Measurements from ENCODE around the gene ZIM2.

ZIM2 gene

DNA sequence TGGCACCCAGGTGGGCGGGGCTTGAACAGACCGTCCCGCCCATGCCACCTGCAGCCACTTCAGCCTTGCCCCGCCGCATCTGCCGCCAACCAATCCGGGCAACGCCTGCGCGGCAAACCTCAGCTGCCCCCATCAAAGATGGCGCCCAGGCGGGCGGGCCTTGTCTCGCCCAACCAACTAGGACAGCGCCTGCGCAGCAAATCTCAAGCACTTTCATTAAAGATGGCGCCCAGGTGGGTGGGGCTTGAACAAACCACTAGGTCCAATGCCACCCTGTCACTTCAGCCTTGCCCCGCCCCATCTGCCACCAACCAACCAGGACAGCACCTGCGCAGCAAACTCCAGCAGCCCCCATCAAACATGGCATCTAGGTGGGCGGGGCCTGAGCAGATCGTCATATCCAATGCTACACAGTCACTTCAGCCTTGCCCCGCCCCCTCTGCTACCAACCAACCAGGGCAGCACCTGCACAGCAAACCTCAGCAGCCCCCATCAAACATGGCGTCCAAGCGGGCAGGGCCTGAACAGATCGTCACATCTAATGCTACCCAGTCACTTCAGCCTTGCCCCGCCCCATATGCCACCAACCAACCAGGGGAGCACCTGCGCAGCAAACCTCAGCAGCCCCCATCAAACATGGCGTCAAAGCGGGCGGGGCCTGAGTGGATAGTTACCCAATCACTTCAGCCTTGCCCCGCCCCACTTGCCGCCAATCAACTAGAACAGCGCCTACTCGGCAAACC lies 1.4 kb downstream of the ZIM2 start:
- DNase-seq: no peak

DNA sequence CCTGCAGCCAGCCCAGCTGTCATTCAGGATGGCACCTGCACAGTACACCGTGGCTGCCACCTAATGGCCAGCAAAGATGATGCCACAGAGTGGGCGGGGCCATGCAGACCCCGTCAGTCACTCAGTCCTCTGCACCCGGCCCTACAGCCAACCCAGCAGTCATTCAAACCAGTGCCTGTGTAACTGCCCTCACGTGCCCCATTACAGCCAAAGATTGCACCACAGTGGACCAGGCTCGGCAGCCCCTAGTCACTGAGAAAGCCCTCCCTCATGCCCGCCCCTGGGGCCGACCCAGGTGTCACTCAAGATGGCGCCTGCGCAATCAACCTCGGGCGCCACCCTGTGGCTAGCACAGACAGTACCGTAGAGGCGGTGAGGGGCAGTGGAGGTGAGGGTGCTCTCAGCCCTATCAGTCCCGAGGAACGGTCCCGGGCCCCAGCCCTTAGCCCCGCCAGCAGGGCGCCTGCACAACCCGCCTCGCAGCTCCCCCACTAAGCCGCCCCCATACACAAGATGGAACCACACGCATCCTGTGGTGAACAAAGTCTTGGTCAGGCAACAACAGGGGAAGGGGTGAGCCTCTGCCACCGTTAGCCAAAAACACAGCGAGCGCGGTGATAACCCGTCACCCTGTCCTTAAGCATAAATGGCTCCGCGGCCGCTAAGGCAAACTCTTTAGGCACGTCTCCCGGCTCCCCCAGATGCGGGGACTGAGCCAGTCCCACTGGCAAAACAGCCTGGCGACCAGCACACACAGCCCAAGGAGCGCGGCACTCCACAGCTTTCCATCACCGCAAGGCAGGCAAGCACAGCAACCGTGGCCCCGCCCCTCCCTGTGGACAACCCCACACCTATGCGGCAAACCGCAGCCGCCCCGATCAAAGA lies 2.3 kb downstream of the ZIM2 start:
- no peak for DNase-seq

DNA sequence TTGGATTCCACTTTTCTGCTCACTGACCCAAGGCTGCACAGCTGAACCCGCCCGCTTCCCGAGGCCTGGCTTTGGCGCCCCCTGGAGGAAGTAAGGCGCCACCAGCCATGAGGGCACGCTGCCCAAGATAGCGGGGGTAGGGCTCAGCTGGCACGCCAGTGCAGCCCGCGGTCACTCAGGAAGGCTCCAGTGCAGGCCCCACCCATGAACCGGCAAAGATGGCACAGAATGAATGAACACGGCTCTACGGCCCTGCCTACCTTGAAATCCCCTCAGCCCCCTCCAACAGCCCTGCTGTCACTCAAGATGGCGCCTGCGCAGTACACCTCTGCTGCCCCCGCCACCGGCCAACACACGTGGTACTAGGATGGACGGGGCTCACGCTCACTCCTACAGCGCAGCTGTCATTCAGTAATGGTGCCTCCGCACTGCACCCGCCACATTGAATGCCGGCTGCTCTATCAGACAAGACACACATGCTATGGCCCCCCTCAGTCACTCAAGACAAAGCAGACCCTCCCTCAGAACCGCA lies 3.0 kb downstream of the ZIM2 start:
- no peak for DNase-seq

- DNase-seq: no peak
Measured at GRCh38 chr19:56837004-56837403, 3.5 kb downstream of the ZIM2 start.

DNA sequence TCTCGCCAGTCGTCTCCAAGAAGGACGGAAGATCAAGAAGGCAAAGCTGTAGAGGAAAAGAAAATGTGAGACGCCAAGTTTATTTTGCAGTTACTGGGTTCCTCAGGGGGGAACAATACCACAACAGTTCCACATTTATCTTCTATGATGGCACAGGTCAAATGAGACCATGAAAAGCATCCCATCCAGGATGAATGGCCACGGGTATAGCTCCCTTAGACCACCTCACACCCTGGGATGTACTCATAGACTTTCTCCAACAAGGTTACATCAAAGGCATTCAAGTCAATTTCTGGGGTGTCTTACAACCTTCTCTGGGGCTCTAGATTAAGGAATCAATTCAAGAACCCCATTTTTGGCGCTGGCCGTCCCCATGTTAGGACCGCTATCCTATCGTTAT lies 4.5 kb downstream of the ZIM2 start:
- no peak for DNase-seq

DNA sequence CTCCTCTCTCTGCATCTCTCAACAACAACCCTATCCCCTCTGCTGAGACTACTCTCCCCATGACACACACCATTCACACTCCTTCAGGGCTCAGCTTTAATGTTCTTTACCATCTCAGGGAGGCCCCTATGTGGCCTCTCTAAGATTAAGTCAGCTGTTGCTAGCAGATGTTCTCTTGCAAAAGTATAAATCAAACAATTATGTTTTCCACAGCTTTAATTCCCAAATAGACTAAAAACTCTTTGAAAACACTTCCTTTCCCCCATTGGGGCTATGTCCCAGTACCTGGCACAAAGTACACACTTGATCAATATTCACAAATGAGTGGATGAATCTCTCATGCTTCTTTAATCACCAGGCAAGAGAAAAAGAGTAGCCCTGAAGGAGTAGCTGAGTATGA lies 5.1 kb downstream of the ZIM2 start:
- DNase-seq: no peak

DNA sequence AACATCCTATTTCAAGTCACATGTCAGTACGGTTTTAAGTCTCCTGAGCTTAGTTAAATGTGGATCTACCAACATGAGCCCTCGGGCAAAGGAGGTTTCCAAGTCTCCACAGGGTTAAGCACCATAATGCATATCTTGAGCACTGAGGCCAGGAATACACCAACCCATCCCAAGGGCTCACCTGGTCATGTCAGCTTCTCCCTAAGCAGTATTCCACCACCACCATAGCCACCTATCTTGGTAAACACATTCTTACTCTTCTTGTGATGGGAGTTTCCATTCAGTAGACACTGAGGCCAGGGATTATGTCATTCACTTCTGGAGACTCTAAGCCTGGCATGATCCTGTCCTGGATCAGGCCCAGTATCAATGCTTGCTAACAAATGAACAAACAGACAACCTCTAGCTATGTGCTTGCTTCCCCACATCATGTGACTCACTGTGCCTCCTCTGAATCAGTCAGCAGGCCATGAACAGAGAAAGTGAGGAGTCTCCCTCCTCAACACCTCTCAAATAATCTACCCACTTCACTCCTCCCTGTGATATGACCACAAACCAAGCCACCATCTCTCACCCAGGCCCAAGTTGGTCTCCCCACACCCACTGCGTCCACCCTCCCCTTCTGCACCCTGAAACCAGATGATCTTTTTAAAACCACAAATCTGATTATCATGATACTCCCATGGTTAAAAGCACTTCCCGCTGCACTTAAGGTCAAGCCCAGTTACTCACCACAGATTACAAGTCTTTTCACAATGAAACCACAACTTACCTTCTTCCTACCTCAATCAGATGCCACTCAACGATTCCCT lies 5.8 kb downstream of the ZIM2 start:
- no peak for DNase-seq

- DNase-seq: no peak
Measured at GRCh38 chr19:56832352-56832928, 8.1 kb downstream of the ZIM2 start.

DNA sequence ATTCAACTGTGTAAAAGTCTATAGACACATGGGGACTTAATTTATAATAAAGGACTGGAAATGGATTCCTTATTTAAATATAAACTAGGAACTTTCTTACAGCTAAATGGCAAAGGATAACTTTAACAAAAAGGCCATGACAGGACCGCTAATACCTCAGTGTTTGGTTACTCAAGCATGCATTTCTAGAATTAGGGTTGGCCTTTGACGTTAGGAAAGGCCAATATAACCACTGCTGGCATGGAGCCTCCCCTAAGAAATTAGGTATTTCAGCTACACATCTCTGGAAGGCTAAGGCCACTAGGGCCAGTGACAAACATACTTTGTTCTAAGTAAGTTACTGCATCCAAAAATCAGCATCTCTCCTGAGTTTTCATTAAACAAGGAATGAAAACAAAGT lies 9.3 kb downstream of the ZIM2 start:
- DNase-seq: no peak

- DNase-seq: no peak
Measured at GRCh38 chr19:56829596-56829995, 10.9 kb downstream of the ZIM2 start.

GRCh38 chr19:56827708-56828107 lies 12.8 kb downstream of the ZIM2 start:
- DNase-seq: no peak

DNA sequence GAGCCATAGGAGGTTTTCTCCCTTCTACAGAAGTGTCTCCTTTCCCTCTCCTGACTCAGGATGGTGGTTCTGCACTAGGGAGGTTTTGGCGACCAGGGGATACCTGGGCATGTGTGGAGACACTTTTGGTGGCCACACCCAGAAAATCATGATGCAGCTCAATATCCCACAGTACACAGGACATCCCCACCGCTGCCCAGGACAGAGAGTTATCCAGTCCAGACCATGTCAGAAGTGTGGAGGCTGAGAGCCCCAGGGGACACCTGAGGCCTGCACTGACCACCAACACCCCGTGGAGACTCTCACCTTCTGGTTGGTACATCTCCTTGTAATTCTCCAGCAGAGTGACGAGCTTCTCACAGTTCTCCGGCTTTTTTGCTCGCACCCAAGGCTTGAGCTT lies 16.6 kb downstream of the ZIM2 start:
- no peak for DNase-seq

DNA sequence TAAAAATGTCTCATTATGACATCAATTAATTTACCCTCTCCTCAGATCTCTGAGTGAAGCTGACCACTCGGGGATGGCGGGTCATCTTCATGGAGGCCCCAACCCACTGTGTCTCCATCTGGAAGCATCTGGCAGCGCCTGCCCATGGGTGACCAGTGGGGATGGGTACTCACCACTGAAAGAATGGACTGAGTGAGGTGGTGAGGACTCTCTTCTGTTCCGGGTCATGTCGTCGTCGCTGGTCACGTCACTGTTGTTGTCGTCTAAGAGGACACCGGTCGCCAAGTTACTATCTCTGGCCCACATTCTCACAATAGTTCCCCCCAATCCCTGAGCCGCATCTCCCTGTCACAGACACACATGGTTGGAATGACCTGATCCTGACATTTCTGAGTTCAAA lies 17.1 kb downstream of the ZIM2 start:
- no peak for DNase-seq

DNA sequence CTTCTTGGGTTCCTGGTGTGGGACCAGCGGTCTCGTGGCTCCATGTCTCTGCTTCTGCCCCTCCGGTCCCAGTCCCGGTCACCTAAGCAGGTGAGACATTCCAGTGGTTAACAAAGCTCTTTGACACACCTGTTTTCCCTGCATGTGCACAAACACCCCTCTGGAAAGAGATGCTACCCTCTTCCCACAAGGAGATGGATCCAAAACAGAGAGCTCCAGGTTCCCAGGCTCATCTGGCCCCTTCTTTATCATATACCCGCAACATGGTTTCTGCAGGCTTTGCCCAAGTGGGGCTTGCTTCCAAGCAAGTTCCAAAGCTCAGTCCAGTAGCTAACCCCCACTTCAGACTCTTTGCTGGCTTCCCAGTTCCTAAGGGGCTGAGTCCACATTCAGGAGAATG lies 17.8 kb downstream of the ZIM2 start:
- DNase-seq: no peak

DNA sequence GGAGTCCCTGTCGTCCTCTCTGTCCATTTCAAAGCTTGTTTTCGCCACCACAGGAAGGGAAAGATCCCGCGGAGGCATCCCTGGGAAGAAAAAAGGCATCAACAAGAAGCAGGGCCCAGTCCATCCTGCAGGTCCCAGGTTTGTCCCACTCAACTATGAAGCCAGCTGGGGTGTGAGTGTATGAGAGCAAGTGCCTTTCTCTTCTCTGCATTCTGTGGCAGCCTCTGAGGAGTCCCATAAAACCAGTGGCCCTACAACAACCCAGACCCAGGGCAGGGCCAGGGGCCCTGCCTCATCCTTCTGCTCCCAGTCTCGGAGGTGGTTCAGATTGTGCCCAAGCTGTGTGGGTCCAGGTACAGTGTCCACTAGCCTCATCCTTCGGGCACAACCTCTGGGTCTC lies 18.9 kb downstream of the ZIM2 start:
- DNase-seq: no peak

DNA sequence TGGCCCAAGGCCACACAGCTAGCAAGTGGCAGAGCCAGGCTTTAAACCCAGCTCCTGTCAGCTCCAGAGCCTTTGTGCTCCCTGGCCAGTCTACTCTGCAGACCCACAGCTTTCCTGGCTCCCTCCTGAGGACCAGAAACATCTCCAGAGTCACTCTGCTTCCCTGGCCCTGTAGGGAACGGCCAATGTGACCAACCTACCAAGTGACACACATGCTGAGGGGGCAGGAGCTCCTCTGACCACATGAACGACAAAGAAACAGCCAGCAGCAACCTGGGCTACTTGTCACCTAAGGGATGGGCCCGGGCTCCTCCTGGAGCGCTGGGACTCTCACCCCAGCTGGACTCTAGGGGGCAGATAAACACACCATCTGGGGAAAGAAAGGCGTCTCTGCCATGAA lies 19.3 kb downstream of the ZIM2 start:
- DNase-seq: no peak

DNA sequence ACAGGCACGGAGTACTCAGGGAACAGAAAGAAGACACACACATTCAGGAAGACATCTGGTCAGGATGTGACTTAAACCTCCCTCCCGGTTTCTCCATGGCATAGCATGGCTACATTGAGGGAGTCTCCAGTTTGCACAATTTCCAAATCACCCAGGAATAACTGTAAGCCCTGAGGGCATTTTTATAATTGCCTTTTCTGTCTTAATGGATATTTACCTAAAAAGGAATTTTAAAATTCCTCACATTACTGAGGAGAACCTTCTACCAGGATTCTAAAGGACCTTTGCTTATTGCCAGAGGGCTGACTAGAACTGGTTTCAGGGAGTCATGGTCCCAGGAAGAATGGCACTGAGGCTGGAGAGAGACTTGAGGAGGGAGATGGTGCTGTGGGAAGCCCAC lies 21.4 kb downstream of the ZIM2 start:
- DNase-seq: no peak

- DNase-seq: no peak
Measured at GRCh38 chr19:56814656-56815055, 25.9 kb downstream of the ZIM2 start.

DNA sequence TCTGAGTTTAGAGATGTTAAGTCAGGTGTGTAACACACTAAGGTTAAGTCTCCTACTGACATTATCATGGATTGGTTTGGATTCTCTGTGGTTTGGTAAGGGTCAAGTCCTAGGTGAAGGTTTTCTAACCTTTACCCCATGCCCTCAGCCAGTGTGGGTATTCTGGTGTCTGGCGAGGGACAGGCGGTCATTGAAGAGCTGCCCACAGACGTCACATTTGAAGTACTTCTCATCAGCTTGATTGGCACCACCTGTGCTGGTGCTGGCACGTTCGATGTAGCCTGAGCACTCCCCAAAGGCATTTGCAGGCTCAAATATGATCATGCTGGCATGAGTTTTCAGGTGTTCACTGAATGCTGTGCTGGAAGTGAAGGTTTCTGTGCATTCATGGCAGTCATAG lies 27.0 kb downstream of the ZIM2 start:
- DNase-seq: no peak

- no peak for DNase-seq
Measured at GRCh38 chr19:56811480-56811879, 29.0 kb downstream of the ZIM2 start.

GRCh38 chr19:56810260-56810659 lies 30.3 kb downstream of the ZIM2 start:
- no peak for DNase-seq

DNA sequence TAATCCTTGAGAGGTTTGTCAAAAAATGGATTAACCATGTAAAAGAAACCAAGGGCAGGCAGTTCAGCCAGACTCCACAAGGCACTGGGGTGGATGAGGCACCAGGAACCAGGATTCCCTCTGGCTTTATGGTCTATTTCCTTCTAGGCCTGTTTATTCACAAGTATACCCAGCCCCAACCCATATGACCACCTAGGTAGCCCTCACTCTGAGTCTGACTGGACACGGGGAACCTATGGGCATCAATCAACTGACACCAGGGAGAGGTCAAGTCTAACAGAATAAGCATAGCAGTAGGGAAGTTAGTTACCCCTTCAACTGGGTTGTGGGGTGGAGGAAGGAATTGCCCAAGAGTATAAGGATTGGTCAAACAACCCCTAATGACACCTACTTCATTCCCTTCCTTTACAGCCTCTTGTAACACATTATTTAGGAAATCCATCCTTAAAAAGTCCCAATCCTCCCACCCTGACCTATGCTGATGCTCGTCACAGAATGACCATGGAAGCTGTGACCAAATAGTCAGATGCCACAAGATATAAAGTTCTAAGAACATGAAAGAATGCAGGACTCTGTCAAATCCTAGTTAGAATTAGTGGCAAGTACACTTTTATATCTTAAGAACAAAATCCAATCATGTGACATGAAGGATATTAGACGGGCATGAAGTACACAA lies 31.7 kb downstream of the ZIM2 start:
- no peak for DNase-seq

All from NCI-H510A treated with DMSO at 0.1 percent for 48 hours (cell line).